WERI-Rb-1 (cell line): Measurements from ENCODE around the gene SAMD14.

Experiments
- DNase-seq: peaks from one replicate; pipeline ENCODE4 v3.0.0-alpha.2; 2020
- H3K27ac ChIP-seq: fragments of 250-450 bp; sonication (Bioruptor Pico); 2 replicates; pipeline ENCODE4 v1.5.1; 2020; ENCODE audit warnings: mild to moderate bottlenecking, moderate library complexity
- H3K27me3 ChIP-seq: fragments of 250-450 bp; sonication (Bioruptor Pico); 2 replicates; pipeline ENCODE4 v1.5.1; 2021; ENCODE audit warnings: mild to moderate bottlenecking, low read depth, moderate library complexity; ENCODE audit not compliant: insufficient read depth, severe bottlenecking
- H3K36me3 ChIP-seq: fragments of 250-450 bp; sonication (Bioruptor Pico); 2 replicates; pipeline ENCODE4 v1.5.1; 2020; ENCODE audit warnings: mild to moderate bottlenecking, moderate library complexity
- H3K4me3 ChIP-seq: 2 replicates; pipeline ENCODE4 v1.5.1; 2011; ENCODE audit warnings: low read depth, mild to moderate bottlenecking, control low read depth, low read length
- H3K9me3 ChIP-seq: fragments of 250-450 bp; sonication (Bioruptor Pico); 2 replicates; pipeline ENCODE4 v1.5.1; 2021; ENCODE audit warnings: mild to moderate bottlenecking, moderate library complexity; ENCODE audit not compliant: severe bottlenecking
- TF ChIP-seq, protein P1 (sequence below): IDR thresholded peaks from 2 replicates; pipeline ENCODE4 v1.5.1; 2011; ENCODE audit warnings: low read depth, mild to moderate bottlenecking, control low read depth, inconsistent platforms, low read length

Gene SAMD14

DNA sequence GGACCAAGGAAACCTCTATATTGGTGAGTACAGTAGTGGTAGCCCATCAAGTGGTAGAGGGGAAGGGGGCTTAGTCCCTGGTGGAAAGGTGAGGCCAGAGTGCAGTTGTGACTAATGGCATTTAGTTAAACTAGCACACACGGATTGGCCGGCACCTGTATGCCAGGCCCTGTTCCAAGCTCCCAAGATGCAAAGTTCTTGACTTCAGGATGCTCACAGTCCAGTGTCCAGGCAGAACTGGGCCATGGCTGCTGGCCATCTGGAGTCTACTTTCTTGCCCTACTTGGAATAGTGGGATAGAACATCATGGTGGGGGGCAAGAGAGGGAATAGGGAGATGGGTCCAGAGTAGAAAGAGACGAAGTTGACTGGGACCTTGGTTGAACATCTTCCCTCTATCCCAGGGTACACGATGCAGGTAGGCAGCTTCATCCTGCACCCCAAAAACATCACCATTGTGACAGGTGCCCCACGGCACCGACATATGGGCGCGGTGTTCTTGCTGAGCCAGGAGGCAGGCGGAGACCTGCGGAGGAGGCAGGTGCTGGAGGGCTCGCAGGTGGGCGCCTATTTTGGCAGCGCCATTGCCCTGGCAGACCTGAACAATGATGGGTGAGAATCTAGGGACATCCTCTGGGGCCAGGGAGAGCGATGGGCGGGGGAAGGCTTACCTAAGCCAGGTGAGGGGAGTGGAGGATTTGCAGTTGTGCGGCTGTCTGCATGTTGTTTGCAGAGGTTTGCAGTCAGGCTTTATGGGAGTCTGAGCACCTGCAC, 58.9 kb downstream of the SAMD14 start:
- TF ChIP-seq, protein P1, sequence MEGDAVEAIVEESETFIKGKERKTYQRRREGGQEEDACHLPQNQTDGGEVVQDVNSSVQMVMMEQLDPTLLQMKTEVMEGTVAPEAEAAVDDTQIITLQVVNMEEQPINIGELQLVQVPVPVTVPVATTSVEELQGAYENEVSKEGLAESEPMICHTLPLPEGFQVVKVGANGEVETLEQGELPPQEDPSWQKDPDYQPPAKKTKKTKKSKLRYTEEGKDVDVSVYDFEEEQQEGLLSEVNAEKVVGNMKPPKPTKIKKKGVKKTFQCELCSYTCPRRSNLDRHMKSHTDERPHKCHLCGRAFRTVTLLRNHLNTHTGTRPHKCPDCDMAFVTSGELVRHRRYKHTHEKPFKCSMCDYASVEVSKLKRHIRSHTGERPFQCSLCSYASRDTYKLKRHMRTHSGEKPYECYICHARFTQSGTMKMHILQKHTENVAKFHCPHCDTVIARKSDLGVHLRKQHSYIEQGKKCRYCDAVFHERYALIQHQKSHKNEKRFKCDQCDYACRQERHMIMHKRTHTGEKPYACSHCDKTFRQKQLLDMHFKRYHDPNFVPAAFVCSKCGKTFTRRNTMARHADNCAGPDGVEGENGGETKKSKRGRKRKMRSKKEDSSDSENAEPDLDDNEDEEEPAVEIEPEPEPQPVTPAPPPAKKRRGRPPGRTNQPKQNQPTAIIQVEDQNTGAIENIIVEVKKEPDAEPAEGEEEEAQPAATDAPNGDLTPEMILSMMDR, result no peak
- H3K36me3 ChIP-seq, result peaks cover 34% of the 10 kb centered on the region
- no peak overlapping the region for H3K4me3 ChIP-seq
- H3K9me3 ChIP-seq, result peaks cover 5% of the 10 kb centered on the region
- H3K27me3 ChIP-seq, result no peaks in the 10 kb centered on the region
- H3K27ac ChIP-seq, result no peak overlapping the region
- DNase-seq, result no peak

DNA sequence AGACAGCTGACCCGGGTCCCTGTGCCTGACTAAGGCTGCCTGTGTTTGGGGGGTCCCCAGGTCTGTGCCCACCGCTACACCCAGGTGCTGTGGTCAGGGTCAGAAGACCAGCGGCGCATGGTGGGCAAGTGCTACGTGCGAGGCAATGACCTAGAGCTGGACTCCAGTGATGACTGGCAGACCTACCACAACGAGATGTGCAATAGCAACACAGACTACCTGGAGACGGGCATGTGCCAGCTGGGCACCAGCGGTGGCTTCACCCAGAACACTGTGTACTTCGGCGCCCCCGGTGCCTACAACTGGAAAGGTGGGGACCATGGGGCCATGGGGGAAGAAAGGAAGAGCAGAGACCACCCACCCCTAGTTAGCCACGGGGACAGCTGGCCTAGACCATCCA, 62.0 kb downstream of the SAMD14 start:
- Histone ChIP-seq H3K27me3 (no peaks in the 10 kb centered on the region), H3K9me3 (peaks cover 5% of the 10 kb centered on the region), H3K27ac (no peak overlapping the region), H3K4me3 (no peak overlapping the region), H3K36me3 (peaks cover 24% of the 10 kb centered on the region)
- no peak for DNase-seq
- TF ChIP-seq, protein P1, result no peak

DNA sequence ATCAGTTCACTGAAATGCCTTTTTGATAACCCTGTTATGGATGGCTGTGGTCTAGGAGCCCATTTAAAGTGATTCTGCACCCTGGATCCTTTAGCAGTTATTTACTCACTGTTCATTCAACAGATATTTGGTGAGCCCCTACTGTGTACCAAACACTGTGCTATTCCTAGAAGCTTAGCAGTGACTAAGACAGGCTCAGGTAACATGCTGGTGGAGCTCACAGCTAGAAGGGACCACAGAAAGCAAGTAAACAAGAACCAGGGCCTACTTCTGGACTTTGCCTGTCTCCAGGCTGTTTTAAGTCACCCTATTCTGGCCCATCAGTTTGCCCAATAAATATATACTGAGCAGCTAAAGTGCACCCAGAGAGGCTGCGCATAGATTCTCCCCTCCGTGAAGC, 63.0 kb downstream of the SAMD14 start:
- TF ChIP-seq, protein P1, result no peak
- Histone ChIP-seq H3K27me3 (no peaks in the 10 kb centered on the region), H3K9me3 (peaks cover 5% of the 10 kb centered on the region), H3K27ac (no peak overlapping the region), H3K36me3 (peaks cover 24% of the 10 kb centered on the region), H3K4me3 (no peak overlapping the region)
- DNase-seq, result no peak

DNA sequence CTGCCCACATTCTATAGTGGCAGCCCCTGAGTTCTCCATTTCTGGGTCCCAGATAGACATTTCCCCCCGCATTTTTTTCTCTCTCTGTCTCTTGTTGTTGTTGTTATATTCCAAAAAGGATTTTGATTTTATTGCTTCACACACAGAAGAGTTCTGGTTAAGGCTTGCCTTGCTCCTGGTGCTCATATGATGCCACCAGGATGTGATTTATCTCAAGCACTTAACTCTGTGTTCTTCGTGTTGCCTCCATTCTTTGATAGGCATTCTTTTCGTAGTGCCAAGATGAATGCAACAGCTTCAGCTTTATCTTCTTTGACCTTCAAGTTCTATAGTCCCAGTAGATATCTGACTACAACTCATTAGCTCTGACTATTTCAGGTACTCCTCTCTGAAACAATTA, 64.9 kb downstream of the SAMD14 start:
- DNase-seq, result no peak
- H3K27ac ChIP-seq, result no peak overlapping the region
- no peak overlapping the region for H3K4me3 ChIP-seq
- H3K27me3 ChIP-seq, result no peaks in the 10 kb centered on the region
- H3K9me3 ChIP-seq, result no peaks in the 10 kb centered on the region
- TF ChIP-seq, protein P1, result no peak
- H3K36me3 ChIP-seq, result peaks cover 15% of the 10 kb centered on the region

DNA sequence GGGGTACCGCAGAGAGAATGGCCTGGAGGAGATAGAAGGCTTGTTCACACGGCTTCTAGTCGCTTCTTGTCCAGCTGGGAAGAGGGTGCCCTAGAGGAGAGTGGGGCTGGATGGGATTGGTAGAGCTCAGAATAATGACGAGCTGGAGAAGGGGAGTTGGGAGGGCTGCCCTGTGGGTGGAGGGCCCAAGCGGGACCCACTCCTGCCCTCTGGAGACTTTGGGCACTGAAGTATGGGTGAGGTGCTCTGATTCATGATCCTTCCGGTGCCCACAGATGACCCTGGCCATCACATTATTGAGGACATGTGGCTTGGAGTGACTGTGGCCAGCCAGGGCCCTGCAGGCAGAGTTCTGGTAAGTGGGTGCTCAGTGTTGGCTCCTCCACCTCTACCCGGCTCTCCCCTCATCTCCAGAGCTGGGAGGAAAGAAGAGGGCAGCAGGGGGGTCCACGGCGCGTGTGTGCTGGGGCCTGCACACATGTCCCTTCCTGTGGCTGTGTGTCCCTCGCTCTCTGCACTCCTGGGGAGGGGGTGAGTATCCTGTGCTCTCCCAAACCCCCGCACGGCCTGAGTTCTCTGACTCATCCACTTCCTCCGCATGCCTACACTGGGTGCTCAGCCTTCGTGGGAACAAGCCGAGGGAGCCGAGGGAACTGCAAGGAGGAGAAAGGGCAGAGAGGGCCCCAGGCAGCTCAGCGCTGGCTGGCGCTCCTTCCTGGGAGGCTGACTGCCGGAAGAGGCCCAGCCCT, 65.5 kb downstream of the SAMD14 start:
- H3K9me3 ChIP-seq, result no peaks in the 10 kb centered on the region
- H3K27ac ChIP-seq, result no peak overlapping the region
- peaks cover 12% of the 10 kb centered on the region for H3K36me3 ChIP-seq
- no peak overlapping the region for H3K4me3 ChIP-seq
- no peaks in the 10 kb centered on the region for H3K27me3 ChIP-seq
- TF ChIP-seq, protein P1, result no peak
- no peak for DNase-seq
